ENCODE measurements around the gene LMTK3.
A peak's percentile ranks its signal among the peaks of the same experiment; 100 is the strongest.

LMTK3 gene

DNA sequence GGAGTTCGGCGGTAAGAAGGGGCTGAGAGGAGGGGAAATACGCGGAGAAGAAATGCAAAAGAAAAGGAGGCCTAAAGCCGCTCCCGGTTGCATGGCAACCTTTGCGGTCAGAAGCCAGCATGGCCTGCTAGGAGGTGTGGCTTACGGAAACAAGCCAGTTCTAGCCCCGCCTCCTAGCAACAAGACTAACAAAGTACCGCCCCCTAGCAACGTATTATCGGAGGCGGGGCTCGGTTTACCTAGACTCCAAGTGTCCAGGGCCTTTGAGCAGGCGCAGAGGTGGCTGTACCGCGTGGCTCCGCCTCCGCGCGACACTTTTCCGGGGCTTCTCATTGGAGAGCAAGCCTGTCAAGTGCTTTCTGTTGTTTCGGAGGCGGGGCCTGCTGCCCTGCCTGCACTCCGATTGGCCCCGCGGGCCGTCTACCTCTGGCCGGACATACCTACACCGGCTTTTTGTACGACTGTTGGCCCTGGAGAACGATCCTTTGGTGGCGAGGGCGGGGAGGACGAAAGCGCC, 42.8 kb downstream of the LMTK3 start:
- DNase-seq, result peak; percentile 98

DNA sequence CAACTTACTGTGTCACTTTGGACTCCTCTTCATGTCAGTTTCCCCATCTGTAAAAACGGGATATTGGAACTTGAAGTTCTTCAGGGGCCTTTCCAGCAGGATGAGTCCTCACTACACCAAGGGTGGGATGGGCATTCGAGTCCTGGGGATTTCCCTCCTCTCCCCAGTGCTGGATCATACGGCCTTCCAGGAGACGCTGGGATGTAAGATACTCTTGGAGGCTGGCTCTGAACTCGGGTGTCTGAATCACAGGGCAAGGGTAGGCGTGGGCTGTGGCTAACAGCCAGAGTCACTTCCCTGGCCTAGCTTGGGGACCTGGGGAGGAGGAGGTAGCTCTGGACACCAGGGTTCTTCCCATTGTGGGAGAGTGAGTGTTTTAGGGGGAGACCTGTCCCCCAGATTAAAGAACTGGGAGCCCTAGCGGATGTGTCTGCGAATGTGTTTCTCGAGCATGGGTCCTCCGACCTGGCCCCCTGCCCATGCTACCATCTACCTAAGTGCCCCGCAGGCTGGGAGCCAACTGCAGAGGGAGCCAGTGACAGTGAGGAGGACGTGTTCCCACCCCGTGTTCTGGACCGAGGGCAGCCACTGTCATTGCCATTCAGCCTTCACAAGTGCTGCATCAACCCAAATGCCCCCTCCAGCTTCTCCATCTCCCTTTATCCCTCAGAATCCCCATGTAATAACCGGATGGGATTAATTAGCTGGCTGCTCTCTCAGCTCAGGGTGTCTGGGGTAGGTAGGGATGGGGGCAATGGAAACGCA, 44.9 kb downstream of the LMTK3 start:
- DNase-seq, result no peak

DNA sequence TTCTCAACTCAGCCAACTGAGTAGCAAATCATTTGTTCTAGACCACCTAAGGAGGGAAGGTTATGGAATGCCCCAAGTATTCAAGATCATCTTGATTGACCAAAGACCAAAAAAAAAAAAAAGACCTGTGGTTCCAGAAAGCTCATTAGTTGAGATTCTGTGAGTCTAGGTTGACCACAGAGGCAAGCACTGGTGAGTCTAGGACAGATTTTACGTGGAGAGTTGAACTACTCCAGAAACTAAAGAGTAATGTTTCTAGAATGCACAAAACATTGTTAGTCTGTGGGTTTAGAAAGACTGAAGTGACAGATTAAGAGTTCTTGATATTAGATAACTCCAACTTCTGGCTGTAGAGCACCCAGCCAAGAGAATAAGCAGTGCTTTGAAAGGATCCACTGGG, 46.4 kb downstream of the LMTK3 start:
- no peak for DNase-seq

DNA sequence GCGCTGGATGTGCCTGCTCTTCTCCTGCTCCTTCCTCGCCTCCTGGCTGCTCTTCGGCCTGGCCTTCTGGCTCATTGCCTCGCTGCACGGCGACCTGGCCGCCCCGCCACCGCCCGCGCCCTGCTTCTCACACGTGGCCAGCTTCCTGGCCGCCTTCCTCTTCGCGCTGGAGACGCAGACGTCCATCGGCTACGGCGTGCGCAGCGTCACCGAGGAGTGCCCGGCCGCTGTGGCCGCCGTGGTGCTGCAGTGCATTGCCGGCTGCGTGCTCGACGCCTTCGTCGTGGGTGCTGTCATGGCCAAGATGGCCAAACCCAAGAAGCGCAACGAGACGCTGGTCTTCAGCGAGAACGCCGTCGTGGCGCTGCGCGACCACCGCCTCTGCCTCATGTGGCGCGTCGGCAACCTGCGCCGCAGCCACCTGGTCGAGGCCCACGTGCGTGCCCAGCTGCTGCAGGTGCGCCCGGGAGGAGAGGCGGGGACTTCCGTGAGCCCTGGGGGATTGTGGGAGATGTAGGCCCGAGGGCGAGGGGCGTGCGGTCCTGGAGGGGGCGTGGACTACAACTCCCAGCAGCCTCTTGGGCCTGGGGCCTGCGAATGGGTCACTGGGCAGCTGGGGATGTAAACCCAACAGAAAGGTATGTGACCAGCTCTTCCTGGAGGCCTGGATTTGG, 49.5 kb downstream of the LMTK3 start:
- no peak for DNase-seq

DNA sequence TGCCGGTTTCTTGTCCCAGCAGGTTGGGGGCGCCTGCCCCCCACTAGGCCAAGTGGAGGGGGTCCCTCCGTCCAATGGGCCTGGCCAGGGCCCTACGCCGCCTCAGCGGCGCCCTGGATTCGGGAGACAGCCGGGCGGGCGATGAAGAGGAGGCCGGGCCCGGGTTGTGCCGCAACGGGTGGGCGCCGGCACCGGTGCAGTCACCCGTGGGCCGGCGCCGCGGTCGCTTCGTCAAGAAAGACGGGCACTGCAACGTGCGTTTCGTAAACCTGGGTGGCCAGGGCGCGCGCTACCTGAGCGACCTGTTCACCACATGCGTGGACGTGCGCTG, 50.0 kb downstream of the LMTK3 start:
- no peak for DNase-seq

DNA sequence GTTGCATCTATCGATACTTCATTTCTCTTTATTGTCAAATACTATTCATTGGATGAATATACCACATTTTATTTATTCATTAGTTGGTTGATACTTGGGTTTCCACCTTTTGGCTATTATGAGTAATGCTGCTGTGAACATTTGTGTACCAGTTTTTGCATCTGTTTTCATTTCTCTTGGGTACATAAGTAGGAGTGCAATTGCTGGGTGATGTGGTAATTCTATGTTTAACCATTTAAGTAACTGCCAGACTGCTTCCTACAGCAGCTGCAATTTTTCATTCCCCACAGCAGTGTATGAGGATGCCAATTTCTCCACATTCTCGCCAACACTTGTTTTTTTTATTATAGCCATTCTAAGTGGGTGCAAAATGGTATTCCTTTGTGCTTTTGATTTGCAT, 53.6 kb downstream of the LMTK3 start:
- no peak for DNase-seq

DNA sequence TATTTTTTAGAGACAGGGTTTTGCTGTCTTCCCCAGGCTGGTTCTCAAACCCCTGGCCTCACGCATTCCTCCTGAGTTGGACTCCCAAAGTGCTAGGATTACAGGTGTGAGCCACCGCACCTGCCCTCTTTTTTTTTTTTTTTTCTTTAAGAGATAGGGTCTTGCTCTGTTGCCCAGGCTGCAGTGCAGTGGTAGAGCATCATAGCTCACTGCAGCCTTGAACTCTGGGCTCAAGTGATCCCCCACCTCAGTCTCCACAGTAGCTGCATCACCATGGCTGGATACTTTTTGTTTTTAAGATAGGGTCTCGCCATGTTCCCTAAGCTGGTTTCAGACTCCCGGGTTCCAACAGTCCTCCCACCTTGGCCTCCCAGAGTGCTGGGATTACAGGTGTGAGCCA, 54.8 kb downstream of the LMTK3 start:
- DNase-seq, result no peak

DNA sequence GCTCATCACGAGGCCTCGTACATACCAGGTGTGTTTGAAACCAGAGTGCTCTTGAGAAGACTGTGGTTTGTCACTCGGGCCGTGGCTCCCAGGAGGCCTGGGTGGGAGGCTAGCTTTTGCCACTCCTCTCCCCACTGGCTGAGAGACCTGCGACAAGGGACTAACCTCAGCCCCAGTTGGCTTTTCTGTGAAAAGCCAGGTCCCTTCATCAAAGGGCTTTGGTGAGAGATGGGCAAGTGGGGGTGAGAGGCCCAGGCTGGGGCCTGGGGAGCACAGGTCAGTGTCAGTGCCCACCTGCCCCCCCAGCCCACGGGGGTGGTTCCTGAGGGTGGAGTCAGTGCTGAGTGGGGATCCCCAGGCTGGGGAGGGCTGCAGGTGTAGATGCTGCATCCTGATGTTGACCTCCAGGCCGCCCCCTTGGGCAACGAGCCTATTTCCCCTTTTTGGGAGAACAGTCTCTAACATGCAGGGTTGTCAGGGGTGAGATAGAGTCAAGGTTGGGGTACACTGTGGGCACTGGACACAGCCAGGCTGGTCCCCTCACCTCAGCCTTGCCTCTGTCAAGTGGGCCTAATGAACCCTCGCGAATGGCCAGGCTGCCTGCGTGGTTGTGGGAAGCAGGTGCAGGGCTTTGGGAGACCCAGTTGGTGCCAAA, 55.6 kb downstream of the LMTK3 start:
- DNase-seq, result no peak

DNA sequence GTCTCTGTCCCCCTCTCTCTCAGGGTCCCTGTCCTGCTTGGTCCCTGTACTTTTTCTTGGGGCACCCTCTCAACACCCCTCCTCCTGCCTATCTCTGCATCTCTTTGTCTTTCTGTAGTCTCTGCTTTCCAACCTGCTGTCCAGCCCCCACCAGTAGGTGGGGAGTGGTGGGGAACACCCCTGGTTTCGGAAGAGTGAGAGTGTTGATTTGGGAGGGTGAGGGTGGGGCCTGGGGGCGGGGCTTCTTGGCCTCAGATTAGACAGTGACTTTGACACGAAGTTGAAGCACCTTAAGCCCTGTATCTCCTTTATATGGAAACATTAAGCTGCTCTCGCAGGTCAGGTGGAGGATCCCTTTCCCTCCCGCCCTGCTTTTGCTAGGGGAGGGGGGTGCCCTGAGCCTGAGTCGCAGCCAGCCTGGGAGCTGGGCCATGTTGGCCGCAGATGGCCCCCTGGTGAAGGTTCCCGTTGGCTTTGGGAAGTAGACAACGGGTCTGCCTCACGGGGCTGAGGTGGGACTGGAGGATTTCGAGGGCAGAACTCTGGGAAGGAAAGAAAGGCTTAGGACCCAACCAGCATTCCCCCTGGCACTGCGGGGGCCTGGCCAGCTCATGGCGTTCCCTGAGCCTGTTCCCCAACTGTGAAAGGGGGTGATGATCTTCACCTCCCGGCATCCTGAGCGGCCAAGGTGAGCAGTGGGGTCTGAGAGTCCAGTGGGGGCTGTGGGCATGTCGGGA, 56.3 kb downstream of the LMTK3 start, which contains the start of gene KCNJ14:
TSS of gene KCNJ14 (plus strand) at position 404 of the 737 bp plus-strand sequence. CDS start 6,151 bp downstream, outside the sequence.
- DNase-seq, result no peak

DNA sequence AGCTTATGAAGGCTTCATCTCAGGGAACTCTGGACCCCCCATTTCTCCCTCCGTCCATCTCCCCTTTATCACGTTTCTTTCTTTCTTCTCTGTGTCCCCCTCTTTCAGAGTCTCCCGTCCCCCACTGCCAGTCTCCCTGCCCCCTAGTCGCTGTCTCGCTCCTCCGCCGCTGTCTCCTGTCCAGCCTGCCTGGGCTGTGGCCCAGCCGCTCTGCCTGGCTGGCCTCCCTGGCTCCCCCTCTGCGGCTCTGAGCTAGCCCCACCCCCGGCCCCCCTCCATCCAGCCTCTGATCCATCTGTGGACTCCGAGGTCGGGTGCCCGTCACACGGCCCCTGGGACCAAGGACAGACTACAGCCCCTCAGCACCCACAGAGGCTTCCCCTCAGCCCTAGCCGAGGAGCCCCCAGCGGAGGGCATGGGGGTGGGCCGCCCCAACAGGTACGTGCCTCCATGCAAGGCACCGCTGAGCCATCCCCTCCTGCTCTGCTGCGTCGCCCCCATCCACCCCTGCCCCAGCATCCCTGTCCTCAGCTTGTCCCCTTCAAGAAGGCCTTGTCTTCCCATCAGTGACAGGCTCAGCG, 57.4 kb downstream of the LMTK3 start:
- DNase-seq, result no peak

DNA sequence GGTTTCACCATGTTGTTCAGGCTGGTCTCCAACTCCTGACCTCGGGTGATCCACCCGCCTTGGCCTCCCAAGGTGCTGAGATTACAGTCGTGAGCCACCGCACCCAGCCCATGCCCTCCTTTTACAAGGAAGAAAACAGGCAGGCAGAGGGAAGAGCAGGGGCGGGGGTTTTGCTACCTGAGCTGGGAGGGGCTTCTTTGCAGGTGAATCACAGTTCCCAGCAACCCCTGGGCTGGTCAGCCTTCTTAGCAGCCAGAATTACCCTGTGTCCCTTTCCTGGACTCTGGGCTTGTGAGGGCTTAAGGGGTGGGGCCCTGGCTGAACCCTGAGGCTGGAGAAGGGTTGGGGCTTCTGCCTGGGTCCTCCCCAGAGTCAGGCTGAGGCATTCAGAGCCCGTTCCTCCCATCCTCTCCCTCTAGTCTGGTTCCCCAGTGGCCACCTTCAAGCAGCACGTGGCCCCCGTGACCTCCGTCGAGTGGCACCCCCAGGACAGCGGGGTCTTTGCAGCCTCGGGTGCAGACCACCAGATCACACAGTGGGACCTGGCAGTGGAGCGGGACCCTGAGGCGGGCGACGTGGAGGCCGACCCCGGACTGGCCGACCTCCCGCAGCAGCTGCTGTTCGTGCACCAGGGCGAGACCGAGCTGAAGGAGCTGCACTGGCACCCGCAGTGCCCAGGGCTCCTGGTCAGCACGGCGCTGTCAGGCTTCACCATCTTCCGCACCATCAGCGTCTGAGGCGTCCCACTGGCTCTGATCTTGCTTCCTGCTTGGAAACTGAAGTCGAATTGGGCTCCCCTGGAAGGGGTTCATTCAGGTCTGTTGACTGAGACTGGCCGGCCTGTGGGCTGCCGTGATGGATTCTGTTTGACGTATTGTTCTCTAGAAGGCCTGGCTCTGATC, 59.1 kb downstream of the LMTK3 start:
- DNase-seq, result no peak

DNA sequence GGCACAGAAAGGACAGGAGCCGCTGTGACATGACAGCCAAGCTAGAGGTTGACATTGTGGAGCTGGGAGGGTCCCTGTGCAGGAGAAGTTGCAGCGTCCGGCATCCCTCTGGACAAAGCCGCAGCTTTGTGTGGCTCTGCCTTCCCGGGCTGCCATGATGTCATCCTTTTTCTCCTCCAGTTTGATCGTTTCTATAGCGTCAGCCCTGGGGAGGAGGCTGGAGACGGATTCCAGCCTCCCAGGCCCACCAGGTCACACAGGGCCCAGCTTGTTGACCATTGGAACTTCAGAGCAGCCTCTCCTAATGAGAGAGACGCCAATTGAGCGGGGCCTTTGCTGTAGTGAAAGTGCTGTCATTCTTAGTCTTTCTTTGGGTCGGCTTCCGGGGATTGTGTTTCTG, 60.0 kb downstream of the LMTK3 start:
- DNase-seq, result no peak

DNA sequence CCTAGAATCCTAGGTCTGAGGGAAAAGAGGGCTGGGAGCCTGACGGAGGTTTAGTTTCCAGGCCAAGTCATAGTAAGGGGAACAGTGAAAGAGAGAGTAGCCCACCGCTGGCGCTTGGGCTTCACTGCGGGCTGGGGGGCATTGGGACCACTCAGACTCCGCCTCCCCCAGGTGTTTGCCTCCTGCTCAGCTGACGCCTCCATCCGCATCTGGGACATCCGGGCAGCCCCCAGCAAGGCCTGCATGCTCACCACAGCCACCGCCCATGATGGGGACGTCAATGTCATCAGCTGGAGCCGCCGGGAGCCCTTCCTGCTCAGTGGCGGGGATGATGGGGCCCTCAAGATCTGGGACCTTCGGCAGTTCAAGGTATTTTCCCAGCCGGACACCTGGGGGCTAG, 60.8 kb downstream of the LMTK3 start:
- DNase-seq, result no peak

DNA sequence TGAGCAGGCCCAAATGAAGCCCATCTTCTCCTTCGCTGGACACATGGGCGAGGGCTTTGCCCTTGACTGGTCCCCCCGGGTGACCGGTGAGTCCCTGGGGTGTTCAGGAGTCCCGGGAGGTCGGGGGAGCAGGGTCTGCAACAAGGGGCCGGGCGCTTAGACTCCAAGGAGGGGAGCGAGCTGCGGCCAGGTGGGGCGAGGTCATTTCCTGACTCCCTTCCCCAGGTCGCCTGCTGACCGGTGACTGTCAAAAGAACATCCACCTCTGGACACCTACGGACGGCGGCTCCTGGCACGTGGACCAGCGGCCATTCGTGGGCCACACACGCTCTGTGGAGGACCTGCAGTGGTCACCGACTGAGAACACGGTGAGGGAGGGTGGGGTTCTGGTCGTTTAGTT, 61.2 kb downstream of the LMTK3 start:
- no peak for DNase-seq

DNA sequence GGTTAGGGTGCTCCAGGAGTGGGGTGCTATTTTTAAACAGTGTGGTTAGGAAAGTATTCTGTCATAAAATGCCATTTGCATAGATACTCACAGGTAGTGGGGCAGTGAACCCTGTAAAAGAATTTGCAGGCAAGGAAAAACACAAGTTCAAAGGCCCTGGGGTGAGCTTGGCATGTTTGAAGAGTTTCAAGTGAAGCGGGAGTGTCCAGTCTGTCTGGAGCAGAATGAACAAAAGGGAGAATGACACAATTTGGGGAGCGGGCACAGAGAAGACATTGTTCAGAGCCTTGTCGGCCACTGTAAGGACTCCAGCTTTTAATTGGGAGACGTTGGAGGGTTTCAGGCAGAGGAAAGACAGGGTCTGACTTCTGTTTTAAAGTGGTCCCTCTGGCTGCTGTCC, 63.1 kb downstream of the LMTK3 start:
- DNase-seq, result no peak

DNA sequence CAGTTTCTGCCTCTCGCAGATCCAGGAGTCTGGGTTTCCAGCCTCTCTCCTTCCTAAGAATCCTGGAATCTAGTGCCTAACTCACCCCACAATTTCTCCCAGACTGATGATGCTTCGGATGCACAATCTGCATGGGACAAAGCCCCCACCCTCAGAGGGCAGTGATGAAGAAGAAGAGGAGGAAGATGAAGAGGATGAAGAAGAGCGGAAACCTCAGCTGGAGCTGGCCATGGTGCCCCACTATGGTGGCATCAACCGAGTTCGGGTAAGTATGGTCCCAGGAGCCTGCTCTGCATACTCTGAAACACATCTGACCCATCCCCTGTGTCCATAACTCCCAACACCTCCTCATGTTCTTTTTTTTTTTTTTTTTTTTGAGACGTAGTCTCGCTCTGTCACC, 65.1 kb downstream of the LMTK3 start:
- no peak for DNase-seq

DNA sequence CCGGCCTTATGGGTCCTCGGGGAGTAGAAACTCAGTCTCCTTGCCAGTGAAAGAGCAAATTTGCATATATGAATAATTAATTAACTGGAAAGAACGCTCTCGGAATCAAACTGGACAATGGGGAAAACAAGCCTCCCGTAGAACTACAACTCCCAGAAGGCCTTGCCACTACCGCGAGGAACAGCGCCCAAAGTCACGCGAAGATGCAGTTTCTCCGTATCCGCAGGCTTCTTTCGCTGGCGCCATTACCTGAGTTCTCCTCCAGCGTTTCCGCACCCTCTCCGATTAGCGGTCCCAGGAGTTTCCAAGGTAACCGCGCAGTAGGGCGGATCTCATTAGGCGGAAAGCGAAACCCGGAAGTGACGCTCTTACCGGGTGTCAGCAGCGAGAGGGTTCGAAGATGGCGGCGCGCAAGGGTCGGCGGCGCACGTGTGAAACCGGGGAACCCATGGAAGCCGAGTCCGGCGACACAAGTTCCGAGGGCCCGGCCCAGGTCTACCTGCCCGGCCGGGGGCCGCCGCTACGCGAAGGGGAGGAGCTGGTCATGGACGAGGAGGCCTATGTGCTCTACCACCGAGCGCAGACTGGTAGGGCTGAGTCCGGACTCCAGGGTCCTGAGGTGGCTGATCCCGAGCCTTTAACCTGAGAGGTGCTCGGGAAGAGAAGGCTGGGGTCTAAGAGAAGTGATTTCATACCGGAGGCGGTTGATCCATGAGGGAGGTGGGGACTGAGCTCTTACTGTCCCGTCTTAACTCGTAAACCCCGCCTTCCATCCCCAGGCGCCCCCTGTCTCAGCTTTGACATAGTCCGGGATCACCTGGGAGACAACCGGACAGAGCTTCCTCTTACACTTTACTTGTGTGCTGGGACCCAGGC, 65.8 kb downstream of the LMTK3 start, which contains the start of gene GRWD1:
TSS of gene GRWD1 (plus strand) at position 378 of the 876 bp plus-strand sequence. CDS start at position 401, 23 bp downstream.
- DNase-seq, result peak; percentile 87

DNA sequence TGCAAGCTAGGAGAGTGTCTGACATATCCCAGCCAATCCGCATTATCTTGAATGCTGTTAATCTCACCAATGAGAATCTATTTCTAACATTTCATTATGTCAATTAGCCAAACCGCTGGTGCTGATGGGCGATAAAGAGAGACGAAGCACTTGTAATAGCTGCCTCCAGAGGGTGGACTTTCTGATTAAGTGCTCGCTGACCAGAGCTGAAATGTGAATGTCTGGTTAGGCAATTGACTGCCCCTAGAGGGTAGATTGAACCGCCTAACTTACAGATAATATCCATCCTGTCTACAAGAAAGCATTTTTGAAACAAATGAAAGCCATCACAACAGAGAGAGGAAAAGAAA, 66.4 kb downstream of the LMTK3 start:
- DNase-seq, result no peak

DNA sequence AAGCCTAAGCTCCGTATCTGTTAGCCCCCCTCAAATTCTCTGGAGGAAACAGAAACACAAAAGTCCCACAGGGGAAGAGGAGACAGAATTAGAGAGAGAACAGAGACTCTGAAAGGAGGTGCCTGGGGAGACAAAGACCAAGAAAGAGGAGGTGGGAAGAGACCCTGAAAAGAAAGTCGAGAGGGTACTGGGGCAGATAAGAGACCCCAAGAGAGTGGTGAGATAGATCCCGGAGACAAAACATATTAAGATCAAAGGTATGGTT, 66.8 kb downstream of the LMTK3 start:
- DNase-seq, result no peak

DNA sequence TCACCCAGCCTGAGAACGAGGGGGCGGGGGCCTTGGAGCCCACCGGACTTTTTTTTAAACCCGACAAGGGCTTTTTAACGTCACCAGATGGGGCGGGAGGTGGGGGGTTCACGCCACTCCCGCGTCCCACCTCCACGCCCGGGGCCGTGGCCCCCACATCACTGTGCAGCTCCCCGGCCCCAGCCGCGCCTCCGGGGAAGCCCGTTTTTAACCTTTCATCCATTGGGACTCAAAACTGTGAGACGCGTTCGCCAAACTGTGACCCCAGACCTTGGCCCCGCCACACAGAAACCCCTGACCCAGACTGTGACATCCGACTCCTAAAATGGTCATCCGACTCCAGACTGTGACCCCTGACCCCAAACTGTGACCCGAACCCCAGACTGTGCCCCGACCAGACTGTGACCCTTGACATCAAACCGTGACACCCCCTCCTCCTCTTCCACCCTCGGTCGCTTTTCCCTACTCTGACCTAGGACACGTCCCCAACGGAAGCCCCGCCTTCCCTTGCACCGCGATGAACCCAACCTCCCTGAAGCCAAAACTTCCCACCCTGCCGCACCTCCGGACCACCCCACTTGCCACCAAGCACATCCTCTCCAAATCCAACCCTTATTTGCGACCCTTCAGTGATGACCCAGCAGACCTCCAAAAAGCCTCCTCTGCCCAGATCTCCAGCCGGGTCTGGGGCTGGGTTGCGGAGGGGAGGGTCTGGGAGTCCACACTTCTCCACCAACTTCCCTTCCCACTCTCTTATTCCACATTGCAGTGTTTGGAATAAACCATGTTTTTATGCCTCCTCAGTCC, 67.3 kb downstream of the LMTK3 start:
- no peak for DNase-seq

All from activated CD4-positive, CD25-positive, alpha-beta regulatory T cell treated with anti-CD3 and anti-CD28 coated beads, Interleukin-2, amount 50 U/mL, for 72 hours (primary cell).